Tibial artery (tissue), 4 donors: ENCODE measurements around the gene ECHDC3.

Experiments used
- DNase-seq, 2 donors: peaks; one replicate each; pipeline ENCODE4 v3.0.0-alpha.2; 2019
- H3K27ac ChIP-seq, 2 donors: fragments of 200-600 bp; sonication (generic) in 1 of 2; 1 replicate in 1 of 2; 2 replicates in 1 of 2; pipeline ENCODE4 v1.5.1; 2018 to 2019; ENCODE audit warnings: mild to moderate bottlenecking in 1 of 2
- H3K27me3 ChIP-seq, 2 donors: fragments of 200-600 bp; sonication (generic) in 1 of 2; one replicate each; pipeline versions ENCODE4 v1.5.1 to v1.6.0; 2016 to 2019
- H3K36me3 ChIP-seq, 3 donors: fragments of 200-600 bp; sonication (generic) in 2 of 3; one replicate each; pipeline ENCODE4 v1.5.1; 2016 to 2019; ENCODE audit warnings: mild to moderate bottlenecking in 2 of 3
- H3K4me1 ChIP-seq, 4 donors: fragments of 200-600 bp; sonication (generic) in 2 of 4; 1 replicate in 3 of 4; 2 replicates in 1 of 4; pipeline ENCODE4 v1.5.1; 2016 to 2019
- H3K4me3 ChIP-seq, 2 donors: fragments of 200-600 bp; sonication (generic) in 1 of 2; 1 replicate in 1 of 2; 2 replicates in 1 of 2; pipeline ENCODE4 v1.5.1; 2018 to 2019; ENCODE audit warnings: mild to moderate bottlenecking in 2 of 2
- H3K9me3 ChIP-seq, 3 donors: fragments of 200-600 bp; sonication (generic) in 1 of 3; one replicate each; pipeline ENCODE4 v1.5.1; 2016 to 2019
- CTCF ChIP-seq, 2 experiments: fragments of 200-600 bp in 1 of 2; fragments of 450-650 bp in 1 of 2; IDR thresholded peaks; one replicate each; pipeline ENCODE4 v1.5.1; 2017 to 2019; ENCODE audit warnings: antibody characterized with exemption in 2 of 2, mild to moderate bottlenecking in 1 of 2, moderate library complexity in 1 of 2
- intact Hi-C: fragments of 100-400 bp; cut with DNase I; formaldehyde crosslinking; loops from one replicate; pipeline ENCODE4 v1.15.0; 2023; ENCODE audit warnings: low total_unique reads

The ECHDC3 gene

GRCh38 chr10:11776080-11776479 lies 33.9 kb downstream of the ECHDC3 start:
- no peaks in the 10 kb centered on the region for H3K9me3 ChIP-seq
- no peak for DNase-seq
- intact Hi-C loops, result no loop called here
- H3K36me3 ChIP-seq, result no peaks in the 10 kb centered on the region
- TF ChIP-seq CTCF (IDR thresholded peaks at IDR 0.05), result no peak
- peaks cover 0 to 6% of the 10 kb centered on the region in 2 donors for H3K27me3 ChIP-seq
- H3K27ac ChIP-seq, result no peak overlapping the region
- H3K4me1 ChIP-seq, result no peaks in the 10 kb centered on the region
- no peak overlapping the region for H3K4me3 ChIP-seq

GRCh38 chr10:11781114-11781513 lies 38.9 kb downstream of the ECHDC3 start:
- no peak overlapping the region for H3K4me3 ChIP-seq
- no peak for TF ChIP-seq CTCF (IDR thresholded peaks at IDR 0.05)
- H3K4me1 ChIP-seq, result no peaks in the 10 kb centered on the region
- no peak for DNase-seq
- no peaks in the 10 kb centered on the region for H3K9me3 ChIP-seq
- intact Hi-C loops, result no loop called here
- H3K27me3 ChIP-seq, result no peaks in the 10 kb centered on the region
- no peaks in the 10 kb centered on the region for H3K36me3 ChIP-seq
- no peak overlapping the region for H3K27ac ChIP-seq

GRCh38 chr10:11782793-11783557 lies 40.8 kb downstream of the ECHDC3 start:
- H3K4me1 ChIP-seq, result no peaks in the 10 kb centered on the region
- no peaks in the 10 kb centered on the region for H3K9me3 ChIP-seq
- no peak overlapping the region for H3K4me3 ChIP-seq
- TF ChIP-seq CTCF (IDR thresholded peaks at IDR 0.05), result peak; percentile 62 to 63
- H3K36me3 ChIP-seq, result no peaks in the 10 kb centered on the region
- H3K27ac ChIP-seq, result no peak overlapping the region
- intact Hi-C loops, result no loop called here
- H3K27me3 ChIP-seq, result no peaks in the 10 kb centered on the region
- DNase-seq, result no peak

GRCh38 chr10:11783558-11783865 lies 41.3 kb downstream of the ECHDC3 start:
- no peaks in the 10 kb centered on the region for H3K27me3 ChIP-seq
- no peak overlapping the region for H3K4me3 ChIP-seq
- DNase-seq, result no peak
- H3K36me3 ChIP-seq, result no peaks in the 10 kb centered on the region
- no peaks in the 10 kb centered on the region for H3K4me1 ChIP-seq
- H3K9me3 ChIP-seq, result no peaks in the 10 kb centered on the region
- intact Hi-C loops, result no loop called here
- TF ChIP-seq CTCF (IDR thresholded peaks at IDR 0.05), result no peak
- no peak overlapping the region for H3K27ac ChIP-seq

- Histone ChIP-seq H3K27ac (no peak overlapping the region), H3K27me3 (peaks cover 0 to 4% of the 10 kb centered on the region in 2 donors), H3K9me3 (no peaks in the 10 kb centered on the region), H3K4me3 (no peak overlapping the region), H3K4me1 (no peaks in the 10 kb centered on the region), H3K36me3 (no peaks in the 10 kb centered on the region)
- DNase-seq, result no peak
- no peak for TF ChIP-seq CTCF (IDR thresholded peaks at IDR 0.05)
- intact Hi-C loops, result no loop called here
These were observed 45.2 kb downstream of the ECHDC3 start for GRCh38 chr10:11787374-11787773.

- peaks cover 0 to 4% of the 10 kb centered on the region in 2 donors for H3K27me3 ChIP-seq
- H3K4me1 ChIP-seq, result no peaks in the 10 kb centered on the region
- H3K9me3 ChIP-seq, result no peaks in the 10 kb centered on the region
- no peak overlapping the region for H3K4me3 ChIP-seq
- DNase-seq, result no peak
- TF ChIP-seq CTCF (IDR thresholded peaks at IDR 0.05), result no peak
- intact Hi-C loops, result no loop called here
- H3K36me3 ChIP-seq, result no peaks in the 10 kb centered on the region
- no peak overlapping the region for H3K27ac ChIP-seq
These were observed 45.7 kb downstream of the ECHDC3 start for GRCh38 chr10:11787846-11788245.
